ENCODE data around the gene ACTR5. TPM values are rescaled to one million over a fixed set of nuclear protein-coding genes. Genes with fewer than 3 reads are reported as not detected.

ACTR5 gene
- total and polyA plus RNA-seq, 2 donors (not counting 3 experiments of a cell fraction or from before 2014, with no cell fraction given): 8.8 to 11.3 TPM

DNA sequence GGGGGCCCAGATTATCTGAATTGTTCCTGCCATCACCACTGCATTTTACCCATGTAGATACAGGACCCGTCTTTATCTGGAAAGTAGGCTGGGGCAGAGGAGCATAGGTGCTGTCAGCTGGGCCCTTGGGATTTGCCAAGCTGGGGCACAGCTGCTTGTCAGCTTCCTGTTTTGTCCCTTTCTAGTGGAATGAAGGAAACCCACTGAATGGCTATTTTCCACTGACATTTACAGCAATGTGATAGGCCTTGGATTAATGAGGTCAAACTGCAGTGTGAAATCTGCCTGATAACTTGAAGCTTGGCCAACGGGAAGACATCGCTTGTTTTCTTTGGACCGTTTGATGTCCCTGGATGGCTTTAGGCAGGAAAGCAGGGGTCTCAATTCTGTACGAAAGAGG lies 63.9 kb downstream of the ACTR5 start:
- peak overlapping the region; percentile 16 for H3K4me2 ChIP-seq (ENCODE audit: insufficient read depth, low read length)
- no peaks in the 10 kb centered on the region for H3K79me2 ChIP-seq (ENCODE audit: control insufficient read depth, insufficient read depth, low read length)
- peak; percentile 87 for FAIRE-seq
- POLR2A ChIA-PET: interaction anchor here (1.0 to 1.3 kb wide), 2 partner anchors 15 to 63 kb away, joined by 4 to 12 read pairs; no protein-coding TSS in a partner anchor
- H3K9me1 ChIP-seq (replicated peaks; ENCODE audit: control insufficient read depth, extremely low read depth, insufficient read depth, low read length): no peaks in the 10 kb centered on the region
- CTCF ChIA-PET: interaction anchor here (0.8 to 1.8 kb wide), 5 partner anchors 15 to 86 kb away, joined by 3 to 14 read pairs (median 6); no protein-coding TSS in a partner anchor
- no peak overlapping the region for H2AFZ ChIP-seq (ENCODE audit: low read depth, low read length)
- peak; percentile 96 for DNase-seq (ENCODE audit: low read depth, low spot score)
- dilution Hi-C loops (cut with MboI; ENCODE audit: extremely low pct_ligation_motif_present, low sequenced_read_pairs) (no loop called here), intact Hi-C loops (cut with micrococcal nuclease) (loop anchor here (1.0 kb wide), 1 partner anchor 15 kb away; no protein-coding TSS in a partner anchor)
- no TSS peak for BruUV-seq (replicated peaks)
- peaks cover 0 to 11% of the 10 kb centered on the region in 2 experiments for H3K36me3 ChIP-seq (ENCODE audit: control insufficient read depth in 2 of 2, extremely low read depth in 1 of 2, insufficient read depth in 2 of 2, low read length in 2 of 2)
- peak overlapping the region; percentile 47 for H3K27ac ChIP-seq (ENCODE audit: insufficient read depth, low read depth, low read length)
- peaks cover 43% of the 10 kb centered on the region for H3K4me1 ChIP-seq (ENCODE audit: control insufficient read depth, extremely low read depth, insufficient read depth, low read length)
- H3K27me3 ChIP-seq (ENCODE audit: control insufficient read depth in 2 of 2, insufficient read depth in 2 of 2, low read length in 2 of 2): no peaks in the 10 kb centered on the region
- no peak overlapping the region for H3K4me3 ChIP-seq (replicated peaks in 1 of 3; ENCODE audit: insufficient read depth in 1 of 3, low read depth in 1 of 3, low read length in 3 of 3)
- peak overlapping the region; percentile 21 for H3K9ac ChIP-seq (replicated peaks; ENCODE audit: extremely low read depth, insufficient read depth, low read length)
- no peaks in the 10 kb centered on the region for H3K9me3 ChIP-seq (replicated peaks; ENCODE audit: control insufficient read depth, insufficient read depth, low read length)
- TF ChIP-seq EZH2 (IDR thresholded peaks at IDR 0.05; ENCODE audit: borderline replicate concordance, low read depth, low read length, severe bottlenecking) (no peak), MYC (IDR thresholded peaks at IDR 0.05; ENCODE audit: low read depth, low read length) (no peak), GATA2 (IDR thresholded peaks at IDR 0.05; ENCODE audit: insufficient read depth, insufficient read length, low read depth, low read length) (no peak), POLR2AphosphoS5 (IDR thresholded peaks at IDR 0.05; ENCODE audit: insufficient read depth, low read depth, low read length) (peak; percentile 25), FOS (IDR thresholded peaks at IDR 0.05; ENCODE audit: borderline replicate concordance, insufficient read depth, low read length) (no peak), JUN (IDR thresholded peaks at IDR 0.05; ENCODE audit: borderline replicate concordance, insufficient read depth, insufficient read length, low read depth) (peak; percentile 10), POLR2A (IDR thresholded peaks at IDR 0.05; ENCODE audit: low read depth, low read length) (peak; percentile 21)
- TF ChIP-seq, protein P1, sequence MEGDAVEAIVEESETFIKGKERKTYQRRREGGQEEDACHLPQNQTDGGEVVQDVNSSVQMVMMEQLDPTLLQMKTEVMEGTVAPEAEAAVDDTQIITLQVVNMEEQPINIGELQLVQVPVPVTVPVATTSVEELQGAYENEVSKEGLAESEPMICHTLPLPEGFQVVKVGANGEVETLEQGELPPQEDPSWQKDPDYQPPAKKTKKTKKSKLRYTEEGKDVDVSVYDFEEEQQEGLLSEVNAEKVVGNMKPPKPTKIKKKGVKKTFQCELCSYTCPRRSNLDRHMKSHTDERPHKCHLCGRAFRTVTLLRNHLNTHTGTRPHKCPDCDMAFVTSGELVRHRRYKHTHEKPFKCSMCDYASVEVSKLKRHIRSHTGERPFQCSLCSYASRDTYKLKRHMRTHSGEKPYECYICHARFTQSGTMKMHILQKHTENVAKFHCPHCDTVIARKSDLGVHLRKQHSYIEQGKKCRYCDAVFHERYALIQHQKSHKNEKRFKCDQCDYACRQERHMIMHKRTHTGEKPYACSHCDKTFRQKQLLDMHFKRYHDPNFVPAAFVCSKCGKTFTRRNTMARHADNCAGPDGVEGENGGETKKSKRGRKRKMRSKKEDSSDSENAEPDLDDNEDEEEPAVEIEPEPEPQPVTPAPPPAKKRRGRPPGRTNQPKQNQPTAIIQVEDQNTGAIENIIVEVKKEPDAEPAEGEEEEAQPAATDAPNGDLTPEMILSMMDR (IDR thresholded peaks at IDR 0.05; ENCODE audit: extremely low read depth in 1 of 2, insufficient read depth in 1 of 2, low read depth in 1 of 2, low read length in 2 of 2): no peak
- H4K20me1 ChIP-seq (replicated peaks; ENCODE audit: control insufficient read depth, extremely low read depth, insufficient read depth, low read length): no peaks in the 10 kb centered on the region
